B cell (primary cell): ENCODE results near the gene SLC2A9. TPM values are rescaled to one million over a fixed set of nuclear protein-coding genes. Genes with fewer than 3 reads are reported as not detected.

Source experiments
- ATAC-seq: fragments of 200-7000 bp; cut with Tn5 transposase; one replicate; pipeline ENCODE4 v1.10.0; 2021; ENCODE audit warnings: low read depth, mild to moderate bottlenecking, moderate number of reproducible peaks, moderate library complexity
- CTCF ChIA-PET: fragments of 350-600 bp; sonication (Branson Sonifier 250); formaldehyde crosslinking; loops from one replicate; lab custom pipeline; 2021; ENCODE audit warnings: antibody characterized with exemption, inconsistent platforms; lab: Charles Lee
- POLR2A ChIA-PET: fragments of 350-600 bp; sonication (Branson Sonifier 250); formaldehyde crosslinking; loops from one replicate; lab custom pipeline; 2021; ENCODE audit warnings: antibody characterized with exemption; lab: Charles Lee
- DNase-seq: peaks from one replicate; pipeline ENCODE4 v3.0.0; 2013
- H2AFZ ChIP-seq: 2 replicates; pipeline ENCODE4 v1.6.1; 2012; ENCODE audit warnings: mild to moderate bottlenecking, low read depth, low read length; ENCODE audit not compliant: insufficient read depth, poor library complexity, severe bottlenecking
- H3K27ac ChIP-seq, 2 donors: 1 replicate in 1 of 2; 2 replicates in 1 of 2; pipeline ENCODE4 v1.5.1; 2012 to 2013; ENCODE audit warnings: low read length in 2 of 2, mild to moderate bottlenecking in 2 of 2, moderate library complexity in 1 of 2
- H3K27me3 ChIP-seq, 4 experiments: fragments of 200-600 bp in 1 of 4; sonication (generic) in 1 of 4; replicated peaks in 1 of 4; 1 replicate in 2 of 4; 2 replicates in 2 of 4; pipeline versions ENCODE4 v1.6.1 to v1.7.0; 2013 to 2016; ENCODE audit warnings: low read length in 3 of 4, mild to moderate bottlenecking in 2 of 4, mixed read lengths in 1 of 4, moderate library complexity in 1 of 4; ENCODE audit not compliant: insufficient read depth in 4 of 4, control insufficient read depth in 3 of 4; ENCODE audit errors: control extremely low read depth in 1 of 4
- H3K36me3 ChIP-seq, 2 experiments: replicated peaks in 1 of 2; 1 replicate in 1 of 2; 2 replicates in 1 of 2; pipeline versions ENCODE4 v1.6.1 to v1.7.1; 2013; ENCODE audit warnings: low read length in 1 of 2; ENCODE audit not compliant: insufficient read depth in 2 of 2, control insufficient read depth in 1 of 2; ENCODE audit errors: control extremely low read depth in 1 of 2, extremely low read depth in 1 of 2
- H3K4me1 ChIP-seq, 2 donors: fragments of 200-600 bp in 1 of 2; sonication (generic) in 1 of 2; 1 replicate in 1 of 2; 2 replicates in 1 of 2; pipeline versions ENCODE4 v1.5.1 to v1.6.1; 2013 to 2017; ENCODE audit warnings: low read length in 2 of 2; ENCODE audit not compliant: control insufficient read depth in 2 of 2, insufficient read depth in 2 of 2
- H3K4me2 ChIP-seq: replicated peaks from 2 replicates; pipeline ENCODE3; 2012; ENCODE audit warnings: mild to moderate bottlenecking, low read depth, low read length; ENCODE audit not compliant: poor library complexity, severe bottlenecking
- H3K4me3 ChIP-seq, 5 experiments: fragments of 200-600 bp in 1 of 5; sonication (generic) in 1 of 5; 1 replicate in 3 of 5; 2 replicates in 2 of 5; pipeline versions ENCODE4 v1.5.1 to v1.7.0; 2011 to 2016; ENCODE audit warnings: low read length in 4 of 5, mild to moderate bottlenecking in 4 of 5, low read depth in 2 of 5, control low read depth in 1 of 5, moderate library complexity in 1 of 5; ENCODE audit not compliant: insufficient read depth in 1 of 5; ENCODE audit errors: control extremely low read depth in 1 of 5, extremely low read depth in 1 of 5
- H3K79me2 ChIP-seq: fragments of 200-600 bp; sonication (generic); one replicate; pipeline ENCODE4 v1.6.0; 2016; ENCODE audit warnings: low read length; ENCODE audit not compliant: control insufficient read depth, insufficient read depth
- H3K9ac ChIP-seq: fragments of 200-600 bp; sonication (generic); 2 replicates; pipeline ENCODE4 v1.6.1; 2017; ENCODE audit warnings: mild to moderate bottlenecking, low read length, moderate library complexity
- H3K9me3 ChIP-seq, 3 donors: one replicate each; pipeline versions ENCODE4 v1.6.1 to v1.7.1; 2013; ENCODE audit warnings: low read length in 2 of 3; ENCODE audit not compliant: control insufficient read depth in 2 of 3, insufficient read depth in 1 of 3; ENCODE audit errors: control extremely low read depth in 1 of 3
- H4K20me1 ChIP-seq: 2 replicates; pipeline ENCODE4 v1.6.0; 2012; ENCODE audit warnings: mild to moderate bottlenecking, low read length; ENCODE audit not compliant: insufficient read depth, control insufficient read depth, poor library complexity, severe bottlenecking
- H3K27ac Mint-ChIP-seq: one replicate; pipeline ENCODE4 v1.8.0; 2021; ENCODE audit warnings: mixed read lengths
- H3K27me3 Mint-ChIP-seq: one replicate; pipeline ENCODE4 v1.8.0; 2021; ENCODE audit warnings: mixed read lengths
- H3K4me1 Mint-ChIP-seq: one replicate; pipeline ENCODE4 v1.8.0; 2021; ENCODE audit warnings: mixed read lengths
- H3K4me3 Mint-ChIP-seq: one replicate; pipeline ENCODE4 v1.8.0; 2021; ENCODE audit warnings: mixed read lengths
- H3K9me3 Mint-ChIP-seq: one replicate; pipeline ENCODE4 v1.8.0; 2022; ENCODE audit warnings: mixed read lengths; ENCODE audit not compliant: insufficient read depth
- CTCF ChIP-seq: fragments of 200-600 bp; IDR thresholded peaks from one replicate; pipeline ENCODE4 v1.8.0; 2022; ENCODE audit warnings: antibody characterized with exemption, mild to moderate bottlenecking
- EZH2 ChIP-seq: IDR thresholded peaks from 2 replicates; pipeline ENCODE4 v1.6.1; 2012; ENCODE audit warnings: borderline replicate concordance, low read depth, mild to moderate bottlenecking, moderate library complexity, low read length; ENCODE audit not compliant: insufficient read depth, poor library complexity, severe bottlenecking
- WGBS: methylation state at CpG from one replicate; pipeline ENCODE4 v1.1.5; 2013; ENCODE audit warnings: missing lambda C conversion rate; ENCODE audit not compliant: insufficient coverage; 5-methylcytosine and 5-hydroxymethylcytosine counted together
- intact Hi-C: fragments of 100-400 bp; cut with micrococcal nuclease; formaldehyde crosslinking; loops from one replicate; pipeline ENCODE4 v1.10.0; 2022
- polyA plus RNA-seq: library from polyadenylated mRNA; depleted of rRNA; stranded (reverse); fragments of >200 nt; gene quantifications from 2 replicates; pipeline ENCODE4 v1.2.3, GENCODE V29; 2012
- total RNA-seq, 2 donors: library from RNA; stranded (reverse); fragments of 120-200 nt in 1 of 2; gene quantifications; 1 replicate in 1 of 2; 2 replicates in 1 of 2; pipeline versions ENCODE4 v1.2.3 to v1.2.4, GENCODE V29; 2013 to 2022

Gene SLC2A9
- total and polyA plus RNA-seq, 2 donors (not counting 1 experiment from before 2014, with no cell fraction given), result 0.89 to 2.1 TPM

- Histone ChIP-seq H3K27ac (no peak overlapping the region), H3K9me3 (no peaks in the 10 kb centered on the region), H3K4me1 (no peaks in the 10 kb centered on the region), H4K20me1 (no peaks in the 10 kb centered on the region), H3K36me3 (no peaks in the 10 kb centered on the region), H3K79me2 (no peaks in the 10 kb centered on the region), H3K4me3 (no peak overlapping the region), H3K4me2 (no peak overlapping the region), H2AFZ (no peak overlapping the region), H3K27me3 (no peaks in the 10 kb centered on the region), H3K9ac (no peak overlapping the region)
- intact Hi-C loops, result no loop called here
- 93% methylated on average over 4 of the region's 6 CpGs for WGBS
- CTCF ChIA-PET, result no interaction called here
- H3K27me3 Mint-ChIP-seq, result peaks cover 4% of the 10 kb centered on the region
- no peaks in the 10 kb centered on the region for H3K9me3 Mint-ChIP-seq
- H3K4me3 Mint-ChIP-seq, result no peak overlapping the region
- DNase-seq (no peak), ATAC-seq (no peak)
- H3K4me1 Mint-ChIP-seq, result no peaks in the 10 kb centered on the region
- TF ChIP-seq EZH2 (no peak), CTCF (no peak)
- POLR2A ChIA-PET, result no interaction called here
- no peak overlapping the region for H3K27ac Mint-ChIP-seq
Observed at GRCh38 chr4:9921326-9921725, 100.0 kb downstream of the SLC2A9 start.

GRCh38 chr4:9920029-9920428 is 101.3 kb downstream of the SLC2A9 start:
- Histone ChIP-seq H3K27ac (no peak overlapping the region), H3K36me3 (no peaks in the 10 kb centered on the region), H3K4me1 (no peaks in the 10 kb centered on the region), H3K9me3 (no peaks in the 10 kb centered on the region), H3K27me3 (no peaks in the 10 kb centered on the region), H4K20me1 (no peaks in the 10 kb centered on the region), H3K79me2 (no peaks in the 10 kb centered on the region), H3K4me3 (no peak overlapping the region), H3K9ac (no peak overlapping the region), H2AFZ (no peak overlapping the region), H3K4me2 (no peak overlapping the region)
- 100% methylated on average over 2 of the region's 2 CpGs for WGBS
- DNase-seq (no peak), ATAC-seq (no peak)
- Mint-ChIP-seq H3K27ac (no peak overlapping the region), H3K4me3 (no peak overlapping the region), H3K9me3 (no peaks in the 10 kb centered on the region), H3K4me1 (no peaks in the 10 kb centered on the region), H3K27me3 (peaks cover 4% of the 10 kb centered on the region)
- ChIA-PET POLR2A (no interaction called here), CTCF (no interaction called here)
- TF ChIP-seq EZH2 (no peak), CTCF (no peak)
- intact Hi-C loops, result no loop called here
